CD4-positive, alpha-beta T cell treated with Interleukin-6 for 4 hours (primary cell): ENCODE data around the gene PRKCA.

Source experiments
- DNase-seq: peaks from one replicate; pipeline ENCODE4 v3.0.0-alpha.2; 2020; ENCODE audit warnings: mixed read lengths

Gene PRKCA

DNA sequence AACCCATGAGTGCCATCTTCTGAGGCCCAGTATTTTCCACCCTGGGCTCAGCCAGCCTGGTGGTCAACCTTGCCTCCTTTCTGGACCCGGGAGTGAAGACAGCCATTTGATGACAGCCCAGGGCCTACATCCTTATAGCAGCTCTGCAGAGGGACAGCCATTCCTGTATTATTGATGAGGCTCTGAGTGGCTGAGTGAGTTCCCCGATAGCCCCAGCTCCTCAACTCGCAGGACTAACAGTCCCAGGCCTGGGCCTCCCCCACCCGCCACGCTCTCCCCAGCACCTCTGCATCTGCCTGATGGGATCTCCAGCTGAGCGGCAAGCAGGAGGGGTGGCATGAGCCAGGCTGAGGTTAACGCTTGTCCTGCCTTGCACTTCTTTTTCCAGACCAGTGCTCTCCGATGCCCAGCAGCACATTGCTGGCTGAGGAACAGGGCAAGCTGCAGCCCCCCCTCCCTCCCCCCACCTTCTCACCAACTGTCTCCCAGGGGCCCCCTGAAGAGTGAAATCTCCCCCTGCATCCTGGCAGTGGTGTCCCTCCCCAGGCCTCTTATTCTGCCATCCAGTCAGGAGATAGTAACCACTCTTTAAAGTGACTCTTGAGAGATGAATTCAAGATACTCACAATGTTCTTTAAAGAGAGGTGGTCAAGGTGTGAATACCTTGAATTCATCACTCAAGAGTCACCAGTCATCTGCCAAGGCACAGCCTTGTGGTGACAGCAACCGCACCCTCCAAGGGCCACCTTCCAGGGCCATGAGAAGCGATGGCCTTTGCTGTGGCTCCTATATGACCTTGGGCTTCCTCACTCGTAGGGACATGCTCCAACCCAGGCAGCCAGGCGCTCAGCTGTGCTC lies 556.0 kb downstream of the PRKCA start:
- no peak for DNase-seq

DNA sequence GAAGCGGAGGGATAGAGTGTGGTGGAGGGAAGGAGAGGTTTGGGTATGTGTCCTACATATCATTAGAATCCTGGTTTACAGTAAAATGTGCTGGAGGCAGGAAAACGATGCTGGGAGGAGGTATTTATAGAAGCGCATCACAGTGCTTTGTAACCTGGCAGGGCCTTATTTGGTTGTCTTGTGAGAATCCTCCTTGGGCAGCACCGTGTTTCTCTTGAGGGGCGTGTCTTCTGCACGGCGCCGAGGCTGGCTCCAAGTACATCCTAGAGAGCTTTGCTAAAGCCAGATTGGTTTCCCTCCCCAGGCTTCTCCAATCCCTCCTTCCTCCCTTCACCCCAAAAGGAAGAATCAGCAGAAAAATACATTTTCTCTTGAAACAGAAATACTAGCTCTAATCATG lies 556.9 kb downstream of the PRKCA start:
- DNase-seq: no peak

DNA sequence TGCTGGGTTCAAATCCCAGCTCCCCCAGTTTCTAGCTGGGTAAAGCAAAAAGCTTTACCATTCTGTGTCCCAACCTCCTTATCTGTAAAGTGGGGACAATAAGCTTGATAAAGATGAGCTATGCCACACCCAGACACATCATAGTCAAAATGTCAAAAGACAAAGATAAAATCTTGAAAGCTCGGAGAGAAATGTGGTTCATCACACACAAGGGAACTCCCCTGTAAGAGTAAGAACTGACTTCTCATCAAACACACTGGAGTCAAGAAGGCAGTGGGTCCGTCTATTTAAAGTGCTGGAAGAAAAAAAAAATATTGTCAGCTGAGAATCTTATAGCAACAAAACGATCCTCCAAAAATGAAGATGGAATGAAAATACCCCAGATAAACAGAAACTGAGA lies 557.8 kb downstream of the PRKCA start:
- DNase-seq: no peak
